ENCODE data around the gene C15orf61. TPM values are rescaled to one million over a fixed set of nuclear protein-coding genes. Genes with fewer than 3 reads are reported as not detected.

C15orf61 gene
- total RNA-seq, 1 donor from 2014 or later, result 7.7 TPM

DNA sequence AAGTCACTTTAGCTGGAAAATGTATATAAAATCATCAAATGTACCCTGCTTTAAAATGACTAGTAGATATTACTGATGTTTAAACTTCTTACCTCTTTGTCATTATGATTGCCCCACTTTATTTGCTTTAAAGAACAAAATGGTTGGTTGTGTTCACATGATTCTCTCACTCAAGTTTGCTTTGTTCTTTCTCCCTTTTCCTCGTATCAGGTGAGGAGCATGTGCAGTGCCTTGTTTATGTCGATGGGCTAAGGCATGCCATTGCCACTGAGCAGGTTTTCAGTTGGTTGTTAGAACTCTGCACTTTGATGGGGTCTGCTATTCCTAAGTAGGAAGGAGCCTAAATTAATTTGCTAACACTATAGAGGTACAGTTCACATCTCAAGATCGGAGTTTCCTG lies 26.9 kb downstream of the C15orf61 start:
- Mint-ChIP-seq H3K4me1 (peaks cover 25% of the 10 kb centered on the region), H3K9me3 (no peaks in the 10 kb centered on the region), H3K36me3 (peaks cover 10% of the 10 kb centered on the region), H3K4me3 (no peak overlapping the region), H3K27ac (no peak overlapping the region), H3K27me3 (ENCODE audit: low read depth) (no peaks in the 10 kb centered on the region)
- TF ChIP-seq, protein P1, sequence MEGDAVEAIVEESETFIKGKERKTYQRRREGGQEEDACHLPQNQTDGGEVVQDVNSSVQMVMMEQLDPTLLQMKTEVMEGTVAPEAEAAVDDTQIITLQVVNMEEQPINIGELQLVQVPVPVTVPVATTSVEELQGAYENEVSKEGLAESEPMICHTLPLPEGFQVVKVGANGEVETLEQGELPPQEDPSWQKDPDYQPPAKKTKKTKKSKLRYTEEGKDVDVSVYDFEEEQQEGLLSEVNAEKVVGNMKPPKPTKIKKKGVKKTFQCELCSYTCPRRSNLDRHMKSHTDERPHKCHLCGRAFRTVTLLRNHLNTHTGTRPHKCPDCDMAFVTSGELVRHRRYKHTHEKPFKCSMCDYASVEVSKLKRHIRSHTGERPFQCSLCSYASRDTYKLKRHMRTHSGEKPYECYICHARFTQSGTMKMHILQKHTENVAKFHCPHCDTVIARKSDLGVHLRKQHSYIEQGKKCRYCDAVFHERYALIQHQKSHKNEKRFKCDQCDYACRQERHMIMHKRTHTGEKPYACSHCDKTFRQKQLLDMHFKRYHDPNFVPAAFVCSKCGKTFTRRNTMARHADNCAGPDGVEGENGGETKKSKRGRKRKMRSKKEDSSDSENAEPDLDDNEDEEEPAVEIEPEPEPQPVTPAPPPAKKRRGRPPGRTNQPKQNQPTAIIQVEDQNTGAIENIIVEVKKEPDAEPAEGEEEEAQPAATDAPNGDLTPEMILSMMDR (IDR thresholded peaks at IDR 0.05; ENCODE audit: unreplicated experiment), result no peak
- DNase-seq (ENCODE audit: low spot score in 2 of 2, unreplicated experiment in 2 of 2), result no peak

DNA sequence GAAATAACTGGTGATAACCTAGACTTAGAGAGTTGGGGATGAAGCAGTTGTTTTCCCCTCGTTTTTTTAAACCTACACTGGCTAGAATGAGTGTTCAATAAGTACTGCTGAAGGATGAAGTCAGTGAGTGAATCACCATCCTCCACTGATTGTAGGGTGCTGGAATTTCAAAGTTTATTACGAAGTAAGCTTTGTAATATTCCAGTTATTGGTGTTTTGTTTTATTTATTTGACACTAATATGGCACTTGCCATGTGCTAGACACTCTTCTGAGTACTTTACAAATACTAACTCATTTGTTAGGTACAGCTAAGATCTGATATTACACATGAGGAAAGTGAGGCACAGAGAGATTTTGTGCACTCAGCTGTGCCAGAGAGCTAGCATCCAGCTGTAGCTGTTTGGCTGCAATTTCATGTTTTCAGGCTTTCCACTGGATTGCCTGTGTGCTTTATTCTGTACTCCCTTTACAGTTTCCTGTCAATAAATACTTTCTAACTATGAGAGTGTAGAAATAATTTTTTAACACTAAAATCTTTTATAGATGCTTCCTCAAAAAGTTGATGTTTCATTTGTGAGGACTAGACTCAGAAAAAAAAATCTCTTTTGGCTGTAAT lies 27.4 kb downstream of the C15orf61 start:
- Mint-ChIP-seq H3K4me3 (no peak overlapping the region), H3K9me3 (no peaks in the 10 kb centered on the region), H3K36me3 (peaks cover 10% of the 10 kb centered on the region), H3K4me1 (peaks cover 23% of the 10 kb centered on the region), H3K27ac (no peak overlapping the region), H3K27me3 (ENCODE audit: low read depth) (no peaks in the 10 kb centered on the region)
- TF ChIP-seq, protein P1 (IDR thresholded peaks at IDR 0.05; ENCODE audit: unreplicated experiment), result no peak
- DNase-seq (ENCODE audit: low spot score in 2 of 2, unreplicated experiment in 2 of 2), result no peak

DNA sequence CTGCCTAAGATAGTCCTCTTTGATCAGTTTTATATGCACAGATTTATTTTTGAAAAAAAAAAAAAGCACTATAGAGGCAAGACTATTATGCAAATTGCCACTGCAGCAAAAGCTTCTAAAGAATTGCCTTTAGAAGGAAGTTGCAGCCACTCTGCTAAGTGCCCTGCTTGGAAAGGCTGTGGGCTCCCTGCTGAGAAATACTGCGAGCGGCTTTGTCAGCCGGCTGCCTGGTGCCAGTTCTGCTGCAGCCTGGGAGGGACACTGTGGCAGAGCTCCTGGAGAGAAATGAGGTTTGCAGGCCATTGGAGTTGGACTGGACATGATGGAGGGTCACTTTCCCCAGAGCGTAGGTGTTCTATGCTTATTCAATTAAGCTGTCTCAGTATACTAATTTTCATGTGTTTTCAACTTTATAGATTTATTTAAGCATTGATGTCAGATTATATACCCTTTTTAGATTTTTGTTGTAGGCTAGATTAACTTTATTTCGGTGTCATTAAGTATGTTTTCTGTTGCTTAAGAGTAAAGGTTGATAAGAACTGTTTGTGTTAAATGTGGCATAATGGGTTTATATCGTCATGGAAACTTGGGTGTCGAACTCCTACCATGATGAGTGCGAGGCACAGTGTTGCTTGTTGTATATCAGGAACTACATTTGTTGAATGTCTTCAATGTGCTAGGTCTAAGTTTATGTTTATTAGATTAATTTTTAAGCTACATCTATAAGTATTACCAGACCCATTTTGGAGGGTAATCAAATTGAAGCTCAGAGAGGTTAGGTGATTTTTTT lies 28.1 kb downstream of the C15orf61 start:
- H3K4me1 Mint-ChIP-seq, result peaks cover 16% of the 10 kb centered on the region
- no peak overlapping the region for H3K27ac Mint-ChIP-seq
- H3K36me3 Mint-ChIP-seq, result peaks cover 10% of the 10 kb centered on the region
- H3K4me3 Mint-ChIP-seq, result no peak overlapping the region
- TF ChIP-seq, protein P1 (IDR thresholded peaks at IDR 0.05; ENCODE audit: unreplicated experiment), result no peak
- H3K9me3 Mint-ChIP-seq, result no peaks in the 10 kb centered on the region
- DNase-seq (ENCODE audit: low spot score in 2 of 2, unreplicated experiment in 2 of 2), result no peak
- no peaks in the 10 kb centered on the region for H3K27me3 Mint-ChIP-seq (ENCODE audit: low read depth)

DNA sequence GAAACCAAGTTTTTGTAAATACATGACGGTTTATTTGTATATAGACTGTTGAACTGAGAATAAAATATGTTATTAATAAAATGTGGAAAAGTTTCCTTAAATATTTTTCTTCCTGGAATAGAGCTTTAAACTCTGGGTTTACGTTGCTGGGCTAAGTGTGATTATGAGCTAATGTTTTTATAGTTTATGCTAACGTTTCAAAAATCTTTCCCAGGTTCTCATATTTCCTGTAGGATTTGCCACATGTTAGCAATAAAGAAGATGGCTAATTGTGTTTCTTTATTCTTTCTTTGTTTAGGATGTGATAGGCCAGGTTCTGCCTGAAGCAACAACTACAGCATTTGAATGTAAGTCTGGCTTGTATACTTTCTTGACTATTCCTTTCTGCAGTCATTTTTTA lies 28.8 kb downstream of the C15orf61 start:
- H3K4me1 Mint-ChIP-seq, result peaks cover 10% of the 10 kb centered on the region
- H3K27me3 Mint-ChIP-seq (ENCODE audit: low read depth), result no peaks in the 10 kb centered on the region
- H3K4me3 Mint-ChIP-seq, result no peak overlapping the region
- peaks cover 12% of the 10 kb centered on the region for H3K36me3 Mint-ChIP-seq
- H3K9me3 Mint-ChIP-seq, result no peaks in the 10 kb centered on the region
- TF ChIP-seq, protein P1 (IDR thresholded peaks at IDR 0.05; ENCODE audit: unreplicated experiment), result no peak
- DNase-seq (ENCODE audit: low spot score in 2 of 2, unreplicated experiment in 2 of 2), result no peak
- H3K27ac Mint-ChIP-seq, result no peak overlapping the region

DNA sequence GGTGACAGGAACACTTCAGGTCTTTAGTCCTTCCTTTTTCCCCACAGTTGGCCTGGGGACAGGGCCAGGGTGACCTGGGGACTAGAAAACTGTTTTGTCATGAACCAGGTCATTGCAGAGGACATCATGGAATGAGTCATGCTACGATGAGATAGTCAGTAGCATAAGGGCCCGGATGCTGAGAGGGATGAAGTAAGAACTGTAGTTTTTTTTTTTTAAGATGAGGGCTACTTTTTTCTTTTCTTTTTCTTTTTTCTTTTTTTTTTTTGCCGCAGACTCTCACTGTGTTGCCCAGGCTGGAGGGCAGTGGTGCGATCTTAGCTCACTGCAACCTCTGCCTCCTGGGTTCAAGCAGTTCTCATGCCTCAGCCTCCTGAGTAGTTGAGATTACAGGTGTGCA lies 29.6 kb downstream of the C15orf61 start:
- no peaks in the 10 kb centered on the region for H3K9me3 Mint-ChIP-seq
- no peaks in the 10 kb centered on the region for H3K27me3 Mint-ChIP-seq (ENCODE audit: low read depth)
- peaks cover 7% of the 10 kb centered on the region for H3K4me1 Mint-ChIP-seq
- peaks cover 18% of the 10 kb centered on the region for H3K36me3 Mint-ChIP-seq
- no peak for DNase-seq (ENCODE audit: low spot score in 2 of 2, unreplicated experiment in 2 of 2)
- TF ChIP-seq, protein P1 (IDR thresholded peaks at IDR 0.05; ENCODE audit: unreplicated experiment), result no peak
- no peak overlapping the region for H3K4me3 Mint-ChIP-seq
- H3K27ac Mint-ChIP-seq, result no peak overlapping the region
